OCI-LY1 (cell line): ENCODE measurements around the gene SPAST.
"Not testable (repeated sequence)": the region's sequence is repeated elsewhere in the genome, so short reads cannot be mapped to it uniquely, and the experiment has no call there.

Experiments used
- H2AFZ ChIP-seq: fragments of 200-600 bp; sonication (generic), shearing (Covaris generic); 2 replicates; pipeline ENCODE4 v1.6.0; 2014; ENCODE audit warnings: antibody characterized with exemption, mild to moderate bottlenecking, low read length
- H3F3A ChIP-seq: fragments of 200-600 bp; sonication (generic), shearing (Covaris generic); 2 replicates; pipeline ENCODE4 v1.6.0; 2014; ENCODE audit warnings: mild to moderate bottlenecking, antibody characterized with exemption, low read length, moderate library complexity; ENCODE audit not compliant: insufficient read depth
- H3K27ac ChIP-seq: fragments of 200-600 bp; sonication (generic); 2 replicates; pipeline ENCODE4 v1.5.1; 2014; ENCODE audit warnings: low read length, mixed run types, mild to moderate bottlenecking, low read depth; ENCODE audit not compliant: poor library complexity, severe bottlenecking
- H3K27me3 ChIP-seq: fragments of 200-600 bp; sonication (generic); 2 replicates; pipeline ENCODE4 v1.6.0; 2014; ENCODE audit warnings: antibody characterized with exemption, mild to moderate bottlenecking, low read length, moderate library complexity; ENCODE audit not compliant: insufficient read depth
- H3K36me3 ChIP-seq: fragments of 200-600 bp; sonication (generic); 2 replicates; pipeline ENCODE4 v1.6.1; 2014; ENCODE audit warnings: mild to moderate bottlenecking, antibody characterized with exemption, low read length, moderate library complexity, mixed read lengths; ENCODE audit not compliant: insufficient read depth
- H3K4me1 ChIP-seq: fragments of 200-600 bp; sonication (generic); 2 replicates; pipeline ENCODE4 v1.5.1; 2014; ENCODE audit warnings: mild to moderate bottlenecking, low read length, moderate library complexity; ENCODE audit not compliant: insufficient read depth, severe bottlenecking
- H3K4me2 ChIP-seq: fragments of 200-600 bp; sonication (generic), shearing (Covaris generic); 2 replicates; pipeline ENCODE4 v1.6.1; 2014; ENCODE audit warnings: low read length
- H3K4me3 ChIP-seq: fragments of 200-600 bp; sonication (generic); 2 replicates; pipeline ENCODE4 v1.5.1; 2014; ENCODE audit warnings: low read length, low read depth, mild to moderate bottlenecking, mixed read lengths; ENCODE audit not compliant: poor library complexity, severe bottlenecking
- H3K79me2 ChIP-seq: fragments of 200-600 bp; shearing (Covaris generic); 2 replicates; pipeline ENCODE4 v1.6.1; 2016; ENCODE audit warnings: mixed run types, low read length, mixed read lengths; ENCODE audit not compliant: insufficient read depth
- H3K9ac ChIP-seq: fragments of 200-600 bp; sonication (generic), shearing (Covaris generic); 2 replicates; pipeline ENCODE4 v1.6.1; 2014; ENCODE audit warnings: mild to moderate bottlenecking, low read length, mixed read lengths
- H3K9me2 ChIP-seq: fragments of 200-600 bp; sonication (generic), shearing (Covaris generic); 2 replicates; pipeline ENCODE4 v1.6.1; 2014; ENCODE audit warnings: low read depth, mild to moderate bottlenecking, low read length, mixed read lengths
- H3K9me3 ChIP-seq: fragments of 200-600 bp; shearing (Covaris generic); 2 replicates; pipeline ENCODE4 v1.6.1; 2014; ENCODE audit warnings: low read length, mixed read lengths
- H4K20me1 ChIP-seq: fragments of 200-600 bp; sonication (generic), shearing (Covaris generic); 2 replicates; pipeline ENCODE4 v1.6.0; 2016; ENCODE audit warnings: mild to moderate bottlenecking, low read length; ENCODE audit not compliant: insufficient read depth
- EZH2 ChIP-seq: fragments of 200-600 bp; sonication (generic), shearing (Covaris generic); IDR thresholded peaks from 2 replicates; pipeline ENCODE4 v1.8.0; 2017; ENCODE audit warnings: borderline replicate concordance, mixed run types, mild to moderate bottlenecking, antibody characterized with exemption, low read length, moderate library complexity, mixed read lengths
- TF ChIP-seq, protein P1 (sequence below): fragments of 200-600 bp; sonication (generic), shearing (Covaris generic); IDR thresholded peaks from 2 replicates; pipeline ENCODE4 v1.5.1; 2017; ENCODE audit warnings: mild to moderate bottlenecking, antibody characterized with exemption, low read length, moderate library complexity, mixed read lengths

SPAST gene

GRCh38 chr2:32200814-32201213 lies 137.5 kb downstream of the SPAST start:
- no peaks in the 10 kb centered on the region for H3K9me3 ChIP-seq
- H3K27ac ChIP-seq, result no peak overlapping the region
- no peaks in the 10 kb centered on the region for H3K27me3 ChIP-seq
- H3K4me3 ChIP-seq, result no peak overlapping the region
- H3K79me2 ChIP-seq, result no peaks in the 10 kb centered on the region
- TF ChIP-seq, protein P1, sequence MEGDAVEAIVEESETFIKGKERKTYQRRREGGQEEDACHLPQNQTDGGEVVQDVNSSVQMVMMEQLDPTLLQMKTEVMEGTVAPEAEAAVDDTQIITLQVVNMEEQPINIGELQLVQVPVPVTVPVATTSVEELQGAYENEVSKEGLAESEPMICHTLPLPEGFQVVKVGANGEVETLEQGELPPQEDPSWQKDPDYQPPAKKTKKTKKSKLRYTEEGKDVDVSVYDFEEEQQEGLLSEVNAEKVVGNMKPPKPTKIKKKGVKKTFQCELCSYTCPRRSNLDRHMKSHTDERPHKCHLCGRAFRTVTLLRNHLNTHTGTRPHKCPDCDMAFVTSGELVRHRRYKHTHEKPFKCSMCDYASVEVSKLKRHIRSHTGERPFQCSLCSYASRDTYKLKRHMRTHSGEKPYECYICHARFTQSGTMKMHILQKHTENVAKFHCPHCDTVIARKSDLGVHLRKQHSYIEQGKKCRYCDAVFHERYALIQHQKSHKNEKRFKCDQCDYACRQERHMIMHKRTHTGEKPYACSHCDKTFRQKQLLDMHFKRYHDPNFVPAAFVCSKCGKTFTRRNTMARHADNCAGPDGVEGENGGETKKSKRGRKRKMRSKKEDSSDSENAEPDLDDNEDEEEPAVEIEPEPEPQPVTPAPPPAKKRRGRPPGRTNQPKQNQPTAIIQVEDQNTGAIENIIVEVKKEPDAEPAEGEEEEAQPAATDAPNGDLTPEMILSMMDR, result no peak
- TF ChIP-seq EZH2, result no peak
- H3K9ac ChIP-seq, result no peak overlapping the region
- peaks cover 40% of the 10 kb centered on the region for H3K36me3 ChIP-seq
- no peaks in the 10 kb centered on the region for H3K4me1 ChIP-seq
- H2AFZ ChIP-seq, result no peak overlapping the region
- H3K9me2 ChIP-seq, result no peaks in the 10 kb centered on the region
- no peaks in the 10 kb centered on the region for H4K20me1 ChIP-seq
- H3F3A ChIP-seq, result no peaks in the 10 kb centered on the region
- H3K4me2 ChIP-seq, result no peak overlapping the region

GRCh38 chr2:32203428-32203827 lies 140.1 kb downstream of the SPAST start:
- H4K20me1 ChIP-seq, H3F3A ChIP-seq, H2AFZ ChIP-seq, H3K9me3 ChIP-seq, H3K27me3 ChIP-seq, H3K79me2 ChIP-seq, H3K9ac ChIP-seq, H3K27ac ChIP-seq, H3K9me2 ChIP-seq, H3K4me3 ChIP-seq, H3K4me1 ChIP-seq, H3K4me2 ChIP-seq: not testable (repeated sequence)
- peaks cover 26% of the 10 kb centered on the region for H3K36me3 ChIP-seq
